Stomach (tissue), 4 donors: Measurements from ENCODE around the gene CD44.

Experiments
- CTCF ChIP-seq, 7 experiments: fragments of 450-650 bp in 4 of 7; fragments of 200-600 bp in 3 of 7; sonication (generic) in 3 of 7; IDR thresholded peaks; one replicate each; pipeline ENCODE4 v1.5.1; 2016 to 2019; ENCODE audit warnings: antibody characterized with exemption in 7 of 7, control low read depth in 2 of 7, mild to moderate bottlenecking in 1 of 7
- POLR2A ChIP-seq, 4 donors: fragments of 450-650 bp; IDR thresholded peaks; one replicate each; pipeline ENCODE4 v1.6.1; 2016; ENCODE audit warnings: antibody characterized with exemption in 4 of 4, control low read depth in 2 of 4, mild to moderate bottlenecking in 1 of 4, moderate library complexity in 1 of 4
- POLR2AphosphoS5 ChIP-seq, 3 donors: sonication (generic); formaldehyde crosslinking; IDR thresholded peaks; one replicate each; pipeline ENCODE4 v1.6.1; 2016; ENCODE audit warnings: antibody characterized with exemption in 3 of 3

- no peak for TF ChIP-seq CTCF (IDR thresholded peaks at IDR 0.05)
- TF ChIP-seq POLR2AphosphoS5 (IDR thresholded peaks at IDR 0.05) = no peak
- no peak for TF ChIP-seq POLR2A (IDR thresholded peaks at IDR 0.05)
Observed at GRCh38 chr11:35193767-35194166, 54.8 kb downstream of the CD44 start.
